ENCODE measurements around the gene JMJD8.

Gene JMJD8

DNA sequence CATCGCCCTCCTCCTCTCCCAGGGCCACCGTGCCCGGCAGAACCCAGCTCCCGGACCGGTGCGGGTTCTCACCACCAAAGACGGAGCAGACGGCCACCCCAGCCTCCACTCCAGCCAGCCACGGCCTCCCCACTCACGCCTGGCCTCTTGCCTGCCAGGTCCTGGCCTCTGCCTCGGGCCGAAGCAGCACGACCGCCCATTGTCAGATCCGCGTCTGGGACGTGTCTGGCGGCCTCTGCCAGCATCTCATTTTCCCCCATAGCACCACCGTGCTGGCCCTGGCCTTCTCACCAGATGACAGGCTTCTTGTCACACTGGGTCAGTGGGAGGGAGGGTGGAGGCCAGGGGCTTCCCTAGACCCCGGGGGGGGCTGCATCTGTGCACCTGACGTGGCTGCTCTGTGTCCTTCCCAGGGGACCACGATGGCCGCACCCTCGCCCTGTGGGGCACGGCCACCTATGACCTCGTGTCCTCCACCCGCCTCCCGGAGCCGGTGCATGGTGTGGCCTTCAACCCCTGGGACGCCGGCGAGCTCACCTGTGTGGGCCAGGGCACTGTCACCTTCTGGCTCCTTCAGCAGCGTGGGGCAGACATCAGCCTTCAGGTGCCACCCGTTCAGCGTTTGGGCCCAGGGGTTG, 22.8 kb downstream of the JMJD8 start:
- no peak for DNase-seq (ENCODE audit: low read depth in 2 of 2)

DNA sequence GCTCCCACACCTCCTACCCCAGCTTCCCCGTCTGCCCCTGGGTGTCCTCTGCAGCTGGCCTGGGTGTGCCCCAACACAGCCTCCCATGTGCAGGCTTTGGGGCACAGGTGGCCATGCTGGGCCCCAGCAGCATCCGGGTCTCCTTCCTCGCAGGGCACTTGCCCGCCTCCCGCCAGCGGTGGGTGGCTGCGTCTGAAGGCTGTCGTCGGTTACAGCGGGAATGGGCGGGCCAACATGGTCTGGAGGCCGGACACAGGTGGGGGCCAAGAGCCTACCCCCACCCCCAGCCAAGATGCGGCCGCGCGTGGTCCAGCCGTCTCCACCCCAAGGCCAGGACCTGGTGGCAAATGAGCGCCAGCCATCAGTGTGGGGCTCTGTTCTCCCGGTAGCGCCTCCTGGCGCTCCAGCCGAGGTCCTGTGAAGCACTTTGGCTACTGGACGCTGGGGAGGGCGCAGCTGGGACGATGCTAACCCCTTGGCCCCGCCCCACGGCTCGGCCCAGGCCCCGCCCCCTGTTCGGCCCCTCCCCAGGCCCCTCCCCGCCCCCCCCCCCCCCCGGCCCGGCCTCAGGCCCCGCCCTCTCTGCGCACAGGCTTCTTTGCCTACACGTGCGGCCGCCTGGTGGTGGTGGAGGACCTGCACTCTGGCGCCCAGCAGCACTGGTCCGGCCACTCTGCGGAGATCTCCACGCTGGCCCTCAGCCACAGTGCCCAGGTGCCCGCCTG, 23.5 kb downstream of the JMJD8 start:
- DNase-seq (ENCODE audit: low read depth in 2 of 2) = peak in 1 of 2 experiments; percentile 37

DNA sequence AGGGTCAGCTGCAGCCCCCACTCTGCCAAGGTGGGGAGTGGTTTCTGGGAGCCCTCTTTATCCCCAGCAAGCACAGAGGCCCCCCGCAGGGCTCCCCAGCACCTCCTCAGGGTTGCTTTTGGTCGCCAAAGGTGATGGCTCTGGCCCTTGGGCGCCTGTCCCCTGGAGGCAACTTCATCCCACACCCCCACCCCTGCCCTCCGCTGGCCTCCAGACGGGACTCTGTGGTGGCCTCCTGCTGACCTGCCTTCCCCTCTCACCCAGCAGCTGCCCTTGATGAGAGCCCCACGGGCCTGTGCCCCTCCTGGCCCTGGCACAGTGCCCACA, 24.0 kb downstream of the JMJD8 start:
- no peak for DNase-seq (ENCODE audit: low read depth in 2 of 2)

DNA sequence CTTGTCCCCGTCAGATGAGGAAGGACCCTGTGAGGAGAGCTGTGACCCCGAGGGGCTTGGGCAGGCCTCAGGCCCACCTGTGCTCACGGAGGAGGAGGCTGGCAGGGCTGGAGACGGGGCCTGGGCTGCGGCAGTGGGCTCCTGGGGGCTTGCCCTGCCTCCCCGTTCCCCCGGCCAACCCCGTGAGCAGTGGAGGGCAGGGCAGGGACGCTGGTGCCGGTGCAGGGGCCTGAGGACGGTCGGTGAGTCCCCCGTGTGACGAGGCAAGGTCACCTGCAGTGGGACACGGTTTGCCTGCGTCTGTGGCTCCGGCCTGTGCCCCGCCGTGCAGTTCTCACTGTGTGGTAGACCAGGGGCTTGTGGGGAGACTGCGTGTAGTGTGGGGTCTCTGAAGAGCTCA, 24.5 kb downstream of the JMJD8 start:
- no peak for DNase-seq (ENCODE audit: low read depth in 2 of 2)

DNA sequence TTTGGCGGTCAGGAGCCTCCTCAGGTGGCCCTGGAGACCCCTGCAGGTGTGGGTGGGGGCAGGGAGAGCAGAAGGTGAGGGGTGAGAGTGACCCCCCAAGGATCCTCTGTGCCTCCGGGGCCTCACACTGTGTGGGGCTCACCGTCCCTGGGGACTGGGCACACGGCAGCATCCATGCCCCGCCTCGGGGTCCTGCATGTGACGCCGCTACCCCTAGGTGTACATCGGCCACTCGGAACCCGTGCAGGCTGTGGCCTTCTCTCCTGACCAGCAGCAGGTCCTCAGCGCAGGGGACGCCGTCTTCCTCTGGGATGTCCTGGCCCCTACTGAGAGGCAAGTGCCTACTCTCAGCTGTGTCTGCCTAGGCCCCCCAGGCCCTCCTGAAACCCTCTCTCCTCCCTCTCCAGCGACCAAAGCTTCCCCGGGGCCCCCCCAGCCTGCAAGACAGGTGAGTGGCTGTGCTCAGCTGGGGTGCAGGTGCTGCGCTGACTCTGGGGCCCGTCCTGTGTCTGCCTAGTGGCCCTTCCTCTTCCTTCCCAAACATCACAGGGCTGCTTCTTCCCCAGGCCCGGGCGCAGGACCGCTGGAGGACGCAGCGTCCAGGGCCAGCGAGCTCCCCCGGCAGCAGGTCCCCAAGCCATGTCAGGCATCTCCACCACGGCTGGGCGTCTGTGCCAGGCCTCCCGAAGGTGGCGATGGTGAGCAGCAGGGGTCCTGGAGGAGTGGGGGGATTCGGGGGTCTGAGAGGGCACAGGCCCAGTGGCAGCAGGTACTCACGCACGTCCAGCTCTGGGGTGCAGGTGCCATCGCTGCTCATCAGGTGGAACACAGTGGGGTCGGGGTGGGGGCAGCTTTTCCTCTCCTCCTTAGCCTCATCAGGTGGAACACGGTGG, 25.2 kb downstream of the JMJD8 start:
- DNase-seq (ENCODE audit: low read depth in 2 of 2) = no peak

DNA sequence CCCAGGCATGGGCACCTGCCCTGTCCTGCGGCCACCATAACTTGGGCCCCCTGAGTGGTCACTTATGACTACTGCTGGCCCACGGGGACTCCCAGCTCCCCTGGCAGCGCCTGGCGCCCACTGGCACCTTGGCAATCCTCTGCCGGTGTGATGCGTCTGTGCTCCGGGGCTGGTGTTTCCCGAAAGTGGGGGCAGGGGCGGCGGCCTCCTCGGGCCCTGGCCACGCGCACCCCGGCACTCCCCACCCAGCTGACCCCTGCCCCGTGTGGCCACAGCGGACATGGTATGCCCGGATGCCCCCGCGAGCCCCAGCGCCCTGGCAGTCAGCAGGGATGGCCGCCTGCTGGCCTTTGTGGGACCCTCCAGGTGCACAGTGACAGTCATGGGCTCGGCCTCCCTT, 26.6 kb downstream of the JMJD8 start:
- no peak for DNase-seq (ENCODE audit: low read depth in 2 of 2)

DNA sequence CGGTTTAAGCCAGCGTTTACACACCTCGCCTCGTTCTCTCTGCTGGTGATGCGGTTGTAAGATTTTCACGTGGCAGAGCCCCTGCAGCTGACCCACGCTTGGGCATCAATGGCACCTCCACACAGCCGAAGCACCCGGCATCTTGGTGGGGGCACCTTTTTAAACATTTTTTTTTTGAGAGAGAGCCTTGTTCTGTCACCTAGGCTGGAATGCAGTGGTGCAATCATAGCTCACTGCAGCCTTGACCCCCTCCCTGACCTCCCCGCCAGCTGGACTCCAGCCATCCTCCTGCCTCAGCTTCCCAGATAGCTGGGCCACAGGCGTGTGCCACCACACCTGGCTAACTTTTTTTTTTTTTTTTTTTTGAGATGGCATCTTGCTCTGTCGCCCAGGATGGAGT, 30.1 kb downstream of the JMJD8 start:
- no peak for DNase-seq (ENCODE audit: low read depth in 2 of 2)

DNA sequence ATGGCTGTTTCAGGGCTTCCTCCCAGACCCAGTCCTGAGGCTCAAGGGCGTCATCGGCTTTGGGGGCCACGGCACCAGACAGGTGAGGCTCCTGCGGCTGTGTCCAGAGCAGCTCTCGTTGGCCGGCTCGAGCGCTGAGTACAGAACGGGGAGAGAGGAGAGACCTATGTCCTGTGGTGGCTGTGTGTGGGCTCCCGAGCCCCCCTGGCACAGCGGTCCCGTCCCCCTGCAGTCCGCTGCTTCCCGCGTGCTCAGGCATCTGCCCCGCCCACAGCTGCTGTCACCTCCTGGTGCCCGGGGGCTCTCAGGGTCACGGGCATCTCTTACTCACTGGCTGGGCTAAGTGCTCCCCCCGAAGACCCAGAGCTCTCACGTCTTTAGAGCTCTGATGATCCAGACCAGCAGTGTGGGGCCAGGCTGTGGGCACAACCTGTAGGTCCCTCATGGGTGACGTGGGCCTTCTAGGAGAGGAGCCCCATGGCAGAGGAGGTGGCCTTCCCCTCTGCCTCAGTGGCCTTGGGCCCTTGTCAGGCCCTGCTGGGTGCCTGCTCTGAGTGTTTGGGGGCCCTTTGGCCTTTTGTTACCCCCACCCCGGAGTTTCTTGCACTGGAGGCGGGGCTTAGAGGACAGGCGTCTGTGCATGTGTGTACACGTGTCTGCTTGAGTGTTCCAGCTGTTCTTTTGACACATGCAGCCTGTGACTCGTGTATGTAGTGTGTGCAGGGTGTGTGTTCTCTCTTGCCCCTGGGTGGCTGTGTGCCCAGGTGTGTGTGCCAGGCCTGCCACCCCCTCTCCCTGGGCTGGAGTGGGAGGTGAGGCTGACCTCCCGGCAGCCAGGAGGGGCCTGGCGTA, 31.5 kb downstream of the JMJD8 start:
- DNase-seq (ENCODE audit: low read depth in 2 of 2) = no peak

DNA sequence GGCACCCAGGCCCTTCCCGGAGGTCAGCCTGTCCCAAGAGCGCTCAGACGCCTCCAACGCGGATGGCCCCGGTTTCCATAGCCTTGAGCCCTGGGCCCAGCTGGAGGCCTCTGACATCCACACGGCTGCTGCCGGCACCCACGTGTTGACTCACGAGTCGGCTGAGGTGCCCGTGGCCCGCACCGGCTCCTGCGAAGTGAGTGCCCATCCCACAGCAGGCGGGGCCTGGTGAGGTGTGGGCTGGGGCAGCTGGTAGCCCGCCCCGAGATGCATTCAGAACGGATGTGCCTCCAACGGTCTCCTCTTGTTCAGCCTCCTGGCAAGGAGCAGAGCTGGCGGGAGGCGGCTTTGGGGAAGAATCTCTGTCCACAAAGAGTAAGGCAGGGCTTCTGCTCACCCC, 32.3 kb downstream of the JMJD8 start:
- no peak for DNase-seq (ENCODE audit: low read depth in 2 of 2)

DNA sequence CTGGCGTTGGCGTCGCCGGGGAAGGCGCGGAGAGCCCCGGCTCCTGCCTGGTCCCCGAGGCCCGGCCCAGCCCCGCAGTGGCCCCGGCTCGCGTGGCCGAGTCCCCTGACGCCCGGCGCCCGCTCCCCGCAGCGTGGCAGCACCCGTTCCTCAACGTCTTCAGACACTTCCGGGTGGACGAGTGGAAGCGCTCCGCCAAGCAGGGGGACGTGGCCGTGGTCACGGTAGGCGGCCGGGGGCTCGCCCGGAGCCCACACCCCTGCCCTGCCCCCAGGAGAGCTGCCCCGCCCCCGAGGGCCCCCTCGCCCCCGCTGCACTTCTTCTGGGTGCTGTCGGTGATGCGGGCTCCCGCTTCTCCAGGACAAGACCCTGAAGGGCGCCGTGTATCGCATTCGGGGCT, 34.5 kb downstream of the JMJD8 start:
- DNase-seq (ENCODE audit: low read depth in 2 of 2) = no peak

DNA sequence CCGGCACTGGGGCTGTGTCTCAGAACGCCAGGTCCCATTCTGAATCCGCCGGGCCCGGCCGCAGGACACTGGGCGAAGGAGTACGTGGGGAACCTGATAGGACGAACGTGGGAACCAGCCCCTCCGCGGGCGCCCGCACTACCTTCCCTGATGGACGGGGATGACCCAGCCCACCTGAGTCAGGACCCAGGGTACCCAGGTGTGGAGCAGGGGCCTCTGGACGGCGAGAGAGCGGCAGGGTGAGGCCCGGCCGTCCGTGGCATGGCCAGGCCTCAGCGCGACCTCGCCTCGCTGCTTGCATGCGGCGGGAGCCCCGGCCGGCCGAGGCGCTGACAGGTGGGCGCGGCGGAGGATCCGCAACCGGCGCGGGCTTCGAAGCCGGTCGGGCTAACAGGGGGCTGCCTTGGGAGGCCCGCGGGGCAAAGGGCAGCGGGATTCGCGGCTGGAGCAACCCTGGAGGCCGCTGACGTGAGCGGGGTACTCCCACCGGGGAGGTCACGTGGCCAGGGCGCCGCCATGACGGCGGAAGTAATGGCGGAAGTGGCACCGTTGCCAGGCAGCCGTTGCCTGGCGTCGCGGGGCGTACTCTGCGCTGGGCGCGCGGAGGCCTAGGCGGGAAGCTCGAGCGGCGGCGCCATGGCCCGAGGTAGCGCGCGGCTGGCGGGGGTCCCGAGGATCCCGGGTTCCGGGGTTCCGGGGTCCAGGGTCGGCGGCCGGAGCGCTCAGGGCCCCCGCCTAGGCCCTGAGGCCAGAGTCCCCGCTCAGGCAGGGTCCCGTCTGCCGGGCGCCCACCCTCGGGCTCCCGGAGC, 35.1 kb downstream of the JMJD8 start, which contains the start of gene WDR90:
Gene WDR90, plus strand, starts transcription at position 585 of the 809 bp plus-strand sequence. Its CDS starts 52 bp downstream, at position 637.
- peak; percentile 65 to 67 for DNase-seq (ENCODE audit: low read depth in 2 of 2)

DNA sequence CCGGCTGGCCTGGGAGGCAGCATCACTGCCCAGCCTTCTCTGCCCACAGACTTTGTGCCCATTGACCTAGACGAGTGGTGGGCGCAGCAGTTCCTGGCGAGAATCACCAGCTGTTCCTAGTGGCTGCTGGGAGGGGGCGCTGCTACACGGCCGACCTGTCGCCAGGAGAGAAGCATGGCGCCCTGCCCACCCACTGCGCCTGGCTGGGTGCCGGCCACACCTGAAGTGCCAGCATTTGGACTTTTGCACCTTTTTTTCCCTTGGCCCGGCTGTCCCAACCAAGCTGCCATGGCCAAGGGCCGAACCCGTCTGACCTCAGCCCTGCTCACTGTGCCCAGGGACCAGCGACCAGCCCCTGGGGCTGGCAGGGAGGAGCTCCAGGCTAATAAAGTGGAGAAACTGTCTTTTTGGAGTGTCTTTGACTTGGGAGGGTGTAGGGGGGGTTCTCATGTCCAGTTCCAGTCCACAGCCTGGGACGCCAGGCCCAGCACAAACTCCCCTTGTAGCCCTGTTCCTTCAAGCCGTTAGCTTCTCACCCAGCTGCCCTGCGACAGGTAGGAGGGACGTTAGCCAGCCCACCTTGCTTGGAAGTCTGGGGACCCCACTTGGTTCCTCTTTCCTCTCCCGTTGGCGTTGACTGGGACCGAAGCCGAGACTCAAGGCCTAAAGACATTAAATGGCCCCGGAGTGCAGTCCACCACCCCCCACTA, 35.9 kb downstream of the JMJD8 start:
- no peak for DNase-seq (ENCODE audit: low read depth in 2 of 2)

DNA sequence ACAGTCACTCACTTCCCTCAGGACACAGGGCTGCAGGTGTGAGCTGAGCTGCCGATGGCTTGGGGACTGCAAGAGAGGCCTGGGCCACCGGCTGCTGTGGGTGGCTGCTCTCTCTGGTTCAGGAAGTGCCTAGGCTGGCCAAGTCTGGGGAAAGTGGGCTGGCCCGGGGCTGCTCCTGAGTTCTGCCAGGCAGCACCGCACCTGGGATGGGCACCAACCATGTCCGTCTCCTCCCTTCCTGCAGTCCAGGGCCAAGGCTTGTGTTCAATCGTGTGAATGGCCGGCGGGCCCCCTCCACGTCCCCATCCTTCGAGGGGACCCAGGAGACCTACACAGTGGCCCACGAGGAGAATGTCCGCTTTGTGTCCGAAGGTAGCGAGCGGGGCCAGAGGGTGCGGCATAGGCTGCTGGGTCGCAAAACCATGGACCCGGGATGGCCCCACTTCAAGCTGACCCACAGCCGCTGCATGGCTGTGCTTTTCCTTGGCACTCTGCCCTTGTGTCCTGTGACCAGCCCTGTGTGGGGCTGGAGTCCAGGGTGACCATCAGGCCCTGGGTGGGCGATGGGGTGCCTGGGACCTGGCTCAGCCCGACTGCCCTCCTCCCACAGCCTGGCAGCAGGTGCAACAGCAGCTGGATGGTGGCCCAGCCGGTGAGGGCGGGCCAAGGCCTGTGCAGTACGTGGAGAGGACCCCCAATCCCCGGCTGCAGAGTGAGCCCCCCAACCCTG, 36.8 kb downstream of the JMJD8 start:
- DNase-seq (ENCODE audit: low read depth in 2 of 2) = no peak

DNA sequence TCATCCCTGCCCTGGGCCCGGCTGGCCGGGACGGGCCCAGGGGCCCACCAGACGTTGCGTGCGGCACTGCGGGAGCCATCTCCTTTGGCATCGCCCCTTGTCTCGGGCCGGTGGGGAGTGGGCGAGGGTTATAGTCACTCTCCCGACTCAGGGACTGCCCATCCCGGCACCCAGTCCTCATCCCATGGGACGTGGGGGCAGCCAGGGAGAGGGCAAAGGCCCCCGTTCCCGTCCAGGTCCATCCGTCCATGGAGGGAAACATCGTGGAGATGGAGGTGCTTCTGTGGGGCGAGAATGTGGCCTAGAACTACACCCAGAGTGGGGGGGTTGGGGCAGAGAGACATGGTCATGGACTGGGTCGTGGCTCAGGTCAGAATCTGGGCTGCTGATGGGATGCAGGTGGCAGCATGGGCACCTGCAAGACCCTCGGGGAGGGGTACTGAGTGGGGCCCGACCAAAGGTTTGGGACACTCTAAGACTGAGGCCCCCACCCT, 37.4 kb downstream of the JMJD8 start:
- DNase-seq (ENCODE audit: low read depth in 2 of 2) = no peak

DNA sequence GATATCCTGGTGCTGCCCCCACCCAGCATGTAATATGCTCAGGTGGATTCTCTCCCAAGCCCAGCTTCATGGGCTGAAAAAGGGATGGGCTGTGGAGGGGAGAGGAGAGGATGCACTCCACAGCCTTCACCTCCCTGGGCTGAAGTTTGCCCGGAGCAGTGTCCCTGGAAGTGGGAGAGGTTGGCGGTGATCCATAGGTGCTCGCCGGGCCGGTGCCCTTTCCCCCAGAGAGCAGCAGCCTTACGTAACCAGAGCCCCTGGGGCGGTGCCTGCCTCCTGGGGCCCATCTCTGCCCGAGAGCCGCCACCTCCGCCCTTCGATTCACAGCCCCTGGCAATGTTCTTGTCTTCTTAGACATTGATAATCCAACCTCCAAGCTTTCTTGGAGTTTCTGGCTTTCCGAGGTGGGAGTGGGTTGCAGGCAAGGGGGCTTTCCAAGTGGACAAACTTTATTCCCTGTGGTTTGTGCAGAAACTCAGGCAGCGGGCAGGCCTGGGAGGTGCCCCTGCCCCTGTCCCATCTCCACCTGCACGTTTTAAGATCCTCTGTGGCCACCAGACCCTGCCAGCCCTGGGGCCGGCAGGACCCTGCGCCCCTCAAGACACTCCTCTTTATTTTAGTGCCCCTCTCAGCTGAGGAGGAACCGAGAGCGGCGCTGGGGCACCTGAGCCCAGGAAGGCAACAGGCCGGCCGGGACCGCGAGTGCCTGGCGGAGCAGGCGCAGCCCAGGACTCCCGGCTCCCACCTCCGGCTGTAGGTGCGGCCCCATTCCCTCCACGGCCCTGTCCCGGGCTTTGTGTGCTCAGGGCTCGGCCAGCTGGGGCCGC, 38.1 kb downstream of the JMJD8 start:
- DNase-seq (ENCODE audit: low read depth in 2 of 2) = no peak

DNA sequence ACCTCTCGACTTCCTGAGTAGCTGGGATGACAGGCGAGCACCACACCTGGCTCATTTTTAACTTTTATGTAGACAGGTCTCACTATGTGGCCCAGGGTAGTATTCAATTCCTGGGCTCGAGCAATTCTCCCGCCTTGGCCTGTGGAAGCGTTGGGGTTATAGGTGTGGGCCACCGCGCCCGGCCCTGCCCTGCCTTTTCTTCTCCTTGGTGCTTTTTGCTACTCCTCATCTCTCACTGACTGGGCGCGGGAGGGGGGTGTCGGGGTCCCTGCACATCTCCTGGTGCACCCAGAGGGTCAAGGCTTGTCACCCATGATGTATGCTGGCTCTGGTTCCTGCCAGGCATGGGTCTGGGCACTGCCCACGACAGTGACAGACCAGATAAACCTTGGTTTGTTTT, 39.6 kb downstream of the JMJD8 start:
- no peak for DNase-seq (ENCODE audit: low read depth in 2 of 2)

DNA sequence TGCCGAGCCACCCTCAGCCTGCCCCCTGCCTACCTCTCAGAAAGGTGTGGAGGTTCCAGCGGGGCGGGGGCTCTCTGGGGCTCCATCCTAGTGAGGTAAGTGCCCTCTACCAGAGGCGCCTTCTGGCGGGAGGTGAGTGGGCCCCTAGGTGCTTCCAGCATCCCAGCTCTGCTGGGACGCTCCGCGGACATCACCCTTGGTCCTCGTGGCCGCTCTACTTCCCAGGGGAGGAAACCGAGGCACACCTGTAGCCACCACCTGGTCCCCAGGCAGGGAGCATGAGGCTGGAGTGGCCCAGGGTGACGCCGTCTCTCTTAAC, 41.1 kb downstream of the JMJD8 start:
- DNase-seq (ENCODE audit: low read depth in 2 of 2) = no peak

DNA sequence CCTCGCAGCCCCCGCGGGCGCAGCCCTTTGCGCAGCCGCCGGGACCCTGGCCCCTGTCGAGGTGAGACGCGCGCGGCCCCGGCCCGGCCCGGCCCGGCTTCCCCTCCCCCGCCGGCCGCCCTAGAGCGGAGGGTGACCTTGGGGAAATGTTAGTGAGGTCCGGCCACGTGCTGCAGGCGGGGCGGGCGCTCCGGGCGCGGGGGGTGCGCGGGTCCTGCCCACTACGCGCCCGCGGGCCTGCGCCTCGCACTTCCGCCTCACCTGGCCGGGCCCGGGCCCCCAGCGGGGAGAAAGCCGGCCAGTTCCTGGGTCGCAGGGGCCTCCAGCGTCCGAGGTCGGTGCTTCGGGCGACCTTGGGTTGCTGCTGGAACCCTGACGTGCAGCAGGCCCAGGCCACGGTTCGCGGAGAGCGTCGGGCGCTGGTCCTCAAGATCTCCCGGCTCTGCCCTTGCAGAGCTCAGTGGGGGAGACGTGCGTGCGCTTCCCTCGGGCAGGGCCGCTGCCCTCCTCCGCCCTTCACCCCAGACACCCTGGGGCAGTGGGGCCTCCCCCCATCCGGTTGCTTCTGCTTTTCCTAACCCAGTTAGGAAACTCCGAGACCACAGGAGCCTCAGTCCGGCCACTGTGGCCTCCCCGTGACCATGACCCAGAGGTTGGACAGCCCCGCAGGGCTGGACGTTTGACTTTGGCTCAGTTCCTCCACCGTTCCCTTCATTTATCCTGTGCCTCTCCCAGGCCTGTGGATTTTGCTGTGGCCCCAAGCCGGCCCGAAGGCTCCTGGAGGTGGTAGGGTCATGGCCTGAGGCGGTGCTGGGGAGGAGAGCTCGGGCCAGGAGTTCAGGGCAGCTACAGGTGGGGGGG, 41.7 kb downstream of the JMJD8 start:
- DNase-seq (ENCODE audit: low read depth in 2 of 2) = no peak
